ENCODE measurements around the gene ZSCAN25. TPM values are rescaled to one million over a fixed set of nuclear protein-coding genes. Genes with fewer than 3 reads are reported as not detected.
A peak's percentile ranks its signal among the peaks of the same experiment; 100 is the strongest.

The ZSCAN25 gene
- total RNA-seq, 3 donors from 2014 or later, result 11.9 to 20.0 (median 18.5) TPM

DNA sequence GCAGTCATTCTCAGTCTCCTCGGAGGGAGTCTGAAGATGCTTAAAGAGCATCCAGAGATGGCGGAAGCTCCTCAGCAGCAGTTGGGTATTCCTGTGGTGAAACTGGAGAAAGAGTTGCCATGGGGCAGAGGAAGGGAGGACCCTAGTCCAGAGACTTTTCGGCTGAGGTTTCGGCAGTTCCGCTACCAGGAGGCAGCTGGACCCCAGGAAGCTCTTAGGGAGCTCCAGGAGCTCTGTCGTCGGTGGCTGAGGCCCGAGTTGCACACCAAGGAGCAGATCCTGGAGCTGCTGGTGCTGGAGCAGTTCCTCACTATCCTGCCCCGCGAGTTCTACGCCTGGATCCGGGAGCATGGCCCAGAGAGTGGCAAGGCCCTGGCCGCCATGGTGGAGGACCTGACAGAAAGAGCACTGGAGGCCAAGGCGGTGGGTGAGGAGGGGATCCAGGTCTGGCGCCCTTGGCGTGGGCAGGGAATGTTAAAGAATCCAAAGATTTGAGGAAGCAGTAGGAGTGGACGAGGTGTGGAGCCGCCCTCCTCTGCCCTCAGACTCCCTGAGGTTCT lies 2.9 kb downstream of the ZSCAN25 start:
- Histone ChIP-seq H3K4me3 (no peak overlapping the region), H3K36me3 (ENCODE audit: low read depth) (no peaks in the 10 kb centered on the region), H3K9me3 (no peaks in the 10 kb centered on the region), H3K4me1 (ENCODE audit: low read depth) (peaks cover 7% of the 10 kb centered on the region)
- ATAC-seq (no peak), DNase-seq (no peak)
- intact Hi-C loops (cut with DNase I, micrococcal nuclease), result no loop called here
- TF ChIP-seq CTCF (IDR thresholded peaks at IDR 0.05), result no peak

DNA sequence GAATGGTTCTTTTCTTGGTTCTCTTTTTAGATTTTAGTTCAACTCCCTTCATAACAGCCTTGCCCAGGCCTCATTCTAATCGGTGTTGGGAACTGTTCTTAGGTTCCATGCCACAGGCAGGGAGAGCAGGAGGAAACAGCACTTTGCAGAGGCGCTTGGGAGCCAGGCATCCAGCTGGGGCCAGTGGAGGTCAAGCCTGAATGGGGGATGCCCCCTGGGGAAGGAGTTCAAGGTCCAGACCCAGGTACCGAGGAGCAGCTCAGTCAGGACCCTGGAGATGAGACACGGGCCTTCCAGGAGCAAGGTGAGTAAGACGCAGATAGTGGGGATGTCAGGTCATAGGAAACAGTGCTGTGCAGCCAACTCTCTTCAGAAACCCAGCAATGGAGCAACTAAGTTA lies 4.5 kb downstream of the ZSCAN25 start:
- no peak for TF ChIP-seq CTCF (IDR thresholded peaks at IDR 0.05)
- Histone ChIP-seq H3K9me3 (no peaks in the 10 kb centered on the region), H3K4me3 (no peak overlapping the region), H3K4me1 (ENCODE audit: low read depth) (peaks cover 7% of the 10 kb centered on the region), H3K36me3 (ENCODE audit: low read depth) (no peaks in the 10 kb centered on the region)
- DNase-seq (no peak), ATAC-seq (no peak)
- intact Hi-C loops (cut with DNase I, micrococcal nuclease), result no loop called here

GRCh38 chr7:99622596-99622995 lies 5.8 kb downstream of the ZSCAN25 start:
- ATAC-seq (no peak), DNase-seq (no peak)
- Histone ChIP-seq H3K4me1 (ENCODE audit: low read depth) (peaks cover 4% of the 10 kb centered on the region), H3K4me3 (no peak overlapping the region), H3K9me3 (no peaks in the 10 kb centered on the region), H3K36me3 (ENCODE audit: low read depth) (peaks cover 4% of the 10 kb centered on the region)
- no peak for TF ChIP-seq CTCF (IDR thresholded peaks at IDR 0.05)
- intact Hi-C loops (cut with DNase I, micrococcal nuclease), result no loop called here

- DNase-seq (no peak), ATAC-seq (no peak)
- H3K4me3 ChIP-seq, result no peak overlapping the region
- intact Hi-C loops (cut with DNase I, micrococcal nuclease), result no loop called here
- H3K9me3 ChIP-seq, result no peaks in the 10 kb centered on the region
- no peak for TF ChIP-seq CTCF (IDR thresholded peaks at IDR 0.05)
- no peaks in the 10 kb centered on the region for H3K4me1 ChIP-seq (ENCODE audit: low read depth)
- H3K36me3 ChIP-seq (ENCODE audit: low read depth), result peaks cover 8% of the 10 kb centered on the region
These were observed 6.4 kb downstream of the ZSCAN25 start for GRCh38 chr7:99623091-99623693.

GRCh38 chr7:99623702-99624447 lies 7.1 kb downstream of the ZSCAN25 start:
- Histone ChIP-seq H3K36me3 (ENCODE audit: low read depth) (peaks cover 8% of the 10 kb centered on the region), H3K4me1 (ENCODE audit: low read depth) (no peaks in the 10 kb centered on the region), H3K4me3 (no peak overlapping the region), H3K9me3 (no peaks in the 10 kb centered on the region)
- intact Hi-C loops (cut with DNase I, micrococcal nuclease), result no loop called here
- ATAC-seq (peak; percentile 21), DNase-seq (no peak)
- TF ChIP-seq CTCF (IDR thresholded peaks at IDR 0.05), result no peak

Data from mucosa of descending colon (tissue), 3 donors.